ENCODE data around the gene NCOA6.

NCOA6 gene

DNA sequence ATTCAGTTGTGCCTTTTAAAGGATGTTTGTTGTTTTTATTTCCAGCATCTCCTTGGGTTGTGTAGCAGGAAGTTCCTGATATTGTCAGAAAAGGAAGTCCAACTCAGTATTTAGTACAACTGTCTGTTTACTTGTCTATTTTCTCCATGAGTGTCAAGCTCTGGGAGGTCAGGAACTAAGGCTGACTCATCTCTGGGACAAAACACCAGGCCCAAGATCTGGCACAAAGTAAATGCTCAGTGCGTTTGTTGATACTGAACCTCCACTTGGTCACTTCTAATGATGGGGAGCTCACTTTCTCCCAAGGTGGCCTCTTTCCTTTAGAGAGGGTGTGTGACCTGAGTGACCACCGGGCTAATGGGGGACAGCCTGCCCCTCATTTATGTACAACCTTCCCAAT is 136.0 kb downstream of the NCOA6 start:
- TF ChIP-seq, protein P1, sequence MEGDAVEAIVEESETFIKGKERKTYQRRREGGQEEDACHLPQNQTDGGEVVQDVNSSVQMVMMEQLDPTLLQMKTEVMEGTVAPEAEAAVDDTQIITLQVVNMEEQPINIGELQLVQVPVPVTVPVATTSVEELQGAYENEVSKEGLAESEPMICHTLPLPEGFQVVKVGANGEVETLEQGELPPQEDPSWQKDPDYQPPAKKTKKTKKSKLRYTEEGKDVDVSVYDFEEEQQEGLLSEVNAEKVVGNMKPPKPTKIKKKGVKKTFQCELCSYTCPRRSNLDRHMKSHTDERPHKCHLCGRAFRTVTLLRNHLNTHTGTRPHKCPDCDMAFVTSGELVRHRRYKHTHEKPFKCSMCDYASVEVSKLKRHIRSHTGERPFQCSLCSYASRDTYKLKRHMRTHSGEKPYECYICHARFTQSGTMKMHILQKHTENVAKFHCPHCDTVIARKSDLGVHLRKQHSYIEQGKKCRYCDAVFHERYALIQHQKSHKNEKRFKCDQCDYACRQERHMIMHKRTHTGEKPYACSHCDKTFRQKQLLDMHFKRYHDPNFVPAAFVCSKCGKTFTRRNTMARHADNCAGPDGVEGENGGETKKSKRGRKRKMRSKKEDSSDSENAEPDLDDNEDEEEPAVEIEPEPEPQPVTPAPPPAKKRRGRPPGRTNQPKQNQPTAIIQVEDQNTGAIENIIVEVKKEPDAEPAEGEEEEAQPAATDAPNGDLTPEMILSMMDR (conservative IDR thresholded peaks at IDR 0.05; ENCODE audit: low read depth, low read length) = no peak
- H3K4me3 ChIP-seq (ENCODE audit: low read depth, low read length) = no peak overlapping the region
- peak; percentile 43 for DNase-seq (ENCODE audit: low read depth)

DNA sequence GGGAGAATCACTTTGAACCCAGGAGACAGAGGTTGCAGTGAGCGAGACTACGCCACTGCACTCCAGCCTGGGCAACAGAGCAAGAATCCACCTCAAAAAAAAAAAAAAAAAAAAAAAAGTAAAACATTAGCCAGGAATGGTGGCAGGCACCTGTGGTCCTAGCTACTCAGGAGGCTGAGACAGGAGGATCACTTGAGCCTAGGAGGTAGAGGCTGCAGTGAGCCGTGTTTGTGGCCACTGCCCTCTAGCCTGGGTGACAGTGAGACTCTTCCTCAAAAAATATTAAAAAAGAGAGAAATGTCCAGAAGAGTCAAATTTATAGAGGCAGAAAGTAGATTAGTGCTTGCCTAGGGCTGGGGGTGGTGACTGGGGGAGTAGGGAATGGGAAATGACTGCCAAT is 141.8 kb downstream of the NCOA6 start:
- DNase-seq (ENCODE audit: low read depth) = no peak
- no peak overlapping the region for H3K4me3 ChIP-seq (ENCODE audit: low read depth, low read length)
- TF ChIP-seq, protein P1 (conservative IDR thresholded peaks at IDR 0.05; ENCODE audit: low read depth, low read length) = no peak

DNA sequence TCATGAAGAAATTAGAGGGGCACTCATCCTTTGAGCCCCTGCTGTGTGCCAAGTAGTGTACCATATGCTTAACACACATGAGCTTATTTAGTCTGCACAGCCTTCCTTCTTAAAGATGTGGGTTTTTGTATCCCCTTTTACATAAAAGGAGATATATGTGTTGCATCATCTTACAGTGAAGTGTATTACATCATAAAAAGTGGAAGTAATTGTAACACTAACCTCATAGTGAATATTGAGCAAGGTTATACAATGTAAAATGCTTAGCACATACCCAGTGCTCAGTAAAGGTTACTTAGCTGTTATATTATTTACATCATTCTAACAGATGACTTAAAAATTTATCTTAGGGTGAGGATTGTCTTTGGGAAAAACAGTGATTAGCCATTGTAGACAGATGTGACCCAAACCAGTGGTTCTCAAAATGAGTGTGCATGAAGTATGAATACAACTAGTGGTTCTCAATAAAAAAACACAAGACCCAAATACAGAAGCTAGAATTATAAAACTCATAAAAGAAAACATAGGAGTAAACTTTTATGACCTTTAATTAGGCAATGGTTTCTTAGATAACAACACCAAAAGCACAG is 144.8 kb downstream of the NCOA6 start:
- TF ChIP-seq, protein P1 (conservative IDR thresholded peaks at IDR 0.05; ENCODE audit: low read depth, low read length) = no peak
- no peak overlapping the region for H3K4me3 ChIP-seq (ENCODE audit: low read depth, low read length)
- DNase-seq (ENCODE audit: low read depth) = peak; percentile 16

DNA sequence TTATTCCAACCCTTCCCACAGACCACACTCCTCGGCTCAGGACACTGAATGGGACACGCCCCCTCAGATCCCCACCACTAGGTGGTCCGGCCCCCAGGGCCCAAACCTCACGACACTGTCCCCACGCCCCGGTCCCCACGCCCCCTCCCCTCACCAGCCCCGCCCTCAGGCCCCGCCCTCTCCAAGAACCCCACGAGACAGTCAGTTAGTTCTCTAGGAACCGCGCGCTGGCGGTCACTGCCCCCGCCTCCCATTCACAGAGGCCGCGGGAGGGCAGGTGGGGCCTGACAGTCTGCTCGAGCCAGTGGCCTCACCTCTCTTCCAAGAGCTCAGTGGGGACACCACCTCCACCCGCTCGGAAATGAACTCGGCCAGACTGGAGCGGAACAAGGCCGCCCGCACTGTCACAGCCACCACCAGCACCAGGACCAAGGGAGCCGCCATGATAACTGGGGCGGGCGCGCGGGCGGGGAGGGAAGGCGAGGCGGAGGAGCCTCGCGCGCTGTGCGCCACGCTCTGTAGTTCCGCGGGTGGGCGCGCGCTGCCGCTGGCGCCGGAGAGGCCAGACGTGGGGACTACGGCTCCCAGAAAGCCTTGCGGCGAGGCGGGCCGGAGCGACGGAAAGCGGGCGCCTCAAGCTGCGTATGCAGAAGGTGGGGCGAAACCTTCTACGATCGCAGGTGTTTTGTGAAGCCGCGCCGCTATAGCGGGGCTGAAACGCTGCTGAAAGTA is 148.6 kb downstream of the NCOA6 start, which contains the start of gene PIGU:
TSS of gene PIGU (minus strand) at position 451 of the 732 bp plus-strand sequence. CDS start at position 444, 7 bp downstream.
- TF ChIP-seq, protein P1 (conservative IDR thresholded peaks at IDR 0.05; ENCODE audit: low read depth, low read length) = peak; percentile 7
- peak; percentile 96 for DNase-seq (ENCODE audit: low read depth)
- H3K4me3 ChIP-seq (ENCODE audit: low read depth, low read length) = peak within 1 kb of the TSS; percentile 90

DNA sequence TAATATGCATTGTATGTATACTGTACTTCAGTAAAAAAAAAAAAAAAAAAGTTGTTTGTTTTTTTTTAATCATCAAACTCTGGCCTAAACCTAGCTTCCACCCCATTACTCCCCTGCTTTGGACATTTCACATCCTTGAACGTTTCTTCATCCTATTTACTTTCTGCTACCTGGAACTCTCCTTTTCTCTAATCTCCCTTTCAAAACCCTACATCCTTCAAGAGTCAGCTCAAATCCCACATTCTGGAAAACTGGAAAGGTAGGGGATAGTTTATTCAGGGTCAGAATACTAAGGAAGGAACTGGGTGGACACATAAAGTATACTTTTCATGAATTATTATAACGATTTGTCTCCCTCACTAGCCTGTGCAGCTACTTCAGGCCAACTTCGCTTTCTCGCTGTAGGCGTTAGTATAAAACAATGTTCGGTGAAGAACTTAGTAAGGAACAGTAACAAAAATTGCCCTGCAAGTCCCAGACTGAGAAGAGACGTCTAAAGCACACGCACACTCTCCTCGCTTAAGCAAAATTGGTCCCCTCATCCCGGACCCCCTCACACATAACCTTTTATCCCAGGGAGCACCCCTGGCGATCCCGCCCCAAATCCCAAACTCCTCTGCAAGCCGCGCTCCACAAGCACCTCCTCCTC is 149.3 kb downstream of the NCOA6 start:
- no peak for DNase-seq (ENCODE audit: low read depth)
- TF ChIP-seq, protein P1 (conservative IDR thresholded peaks at IDR 0.05; ENCODE audit: low read depth, low read length) = no peak
- peak overlapping the region; percentile 90 for H3K4me3 ChIP-seq (ENCODE audit: low read depth, low read length)

DNA sequence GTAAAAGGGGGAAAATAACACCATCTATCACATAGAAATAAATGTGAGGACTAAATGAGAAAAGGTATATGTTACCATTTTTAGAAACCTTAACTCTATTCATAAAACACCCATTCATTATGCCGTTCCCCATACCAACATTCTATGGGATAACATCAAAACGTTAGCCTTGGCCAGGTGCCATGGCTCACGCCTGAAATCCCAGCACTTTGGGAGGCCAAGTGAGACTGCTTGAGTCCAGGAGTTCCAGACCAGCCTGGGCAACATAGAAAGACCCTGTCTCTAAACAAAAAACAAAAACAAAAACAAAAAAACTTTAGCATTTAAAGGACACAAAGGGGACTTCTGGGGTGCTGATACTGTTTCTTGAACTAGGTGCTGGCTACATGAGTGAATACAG is 149.9 kb downstream of the NCOA6 start:
- no peak for DNase-seq (ENCODE audit: low read depth)
- H3K4me3 ChIP-seq (ENCODE audit: low read depth, low read length) = no peak overlapping the region
- TF ChIP-seq, protein P1 (conservative IDR thresholded peaks at IDR 0.05; ENCODE audit: low read depth, low read length) = no peak
